NCI-H146 (cell line): ENCODE measurements around the gene ABHD1.
"Not testable (repeated sequence)": the region's sequence is repeated elsewhere in the genome, so short reads cannot be mapped to it uniquely, and the experiment has no call there.

ENCODE experiments used
- DNase-seq: peaks from one replicate; lab custom pipeline; 2025; lab: John Stamatoyannopoulos, UW

The ABHD1 gene

GRCh38 chr2:27123302-27124150 is at the start of gene ABHD1:
Gene ABHD1, plus strand, starts transcription at chr2:27123815. Its CDS starts 134 bp downstream, at chr2:27123949.
- peak; percentile 56 for DNase-seq

GRCh38 chr2:27074738-27075565 is 48.7 kb upstream of the ABHD1 start:
- DNase-seq, result peak; percentile 38

- DNase-seq, result not testable (repeated sequence)
Measured at GRCh38 chr2:27075566-27075871, 48.1 kb upstream of the ABHD1 start.

GRCh38 chr2:27076323-27076722 is 47.3 kb upstream of the ABHD1 start:
- DNase-seq, result no peak

GRCh38 chr2:27077231-27077630 is 46.4 kb upstream of the ABHD1 start:
- DNase-seq, result no peak

GRCh38 chr2:27078267-27079194 is 45.1 kb upstream of the ABHD1 start, which contains the start of gene EMILIN1:
Gene EMILIN1, plus strand, starts transcription at chr2:27078615. Its CDS starts 451 bp downstream, at chr2:27079066.
- no peak for DNase-seq

- DNase-seq, result no peak
Measured at GRCh38 chr2:27079233-27080139, 44.1 kb upstream of the ABHD1 start.

GRCh38 chr2:27080140-27080469 is 43.5 kb upstream of the ABHD1 start:
- no peak for DNase-seq

GRCh38 chr2:27080603-27080936 is 43.0 kb upstream of the ABHD1 start:
- DNase-seq, result no peak

GRCh38 chr2:27081984-27082772 is 41.4 kb upstream of the ABHD1 start:
- DNase-seq, result no peak

- no peak for DNase-seq
Measured at GRCh38 chr2:27082773-27083409, 40.7 kb upstream of the ABHD1 start.

- no peak for DNase-seq
Measured at GRCh38 chr2:27083410-27084296, 40.0 kb upstream of the ABHD1 start.

- DNase-seq, result no peak
Measured at GRCh38 chr2:27084297-27085061, 39.1 kb upstream of the ABHD1 start.

- DNase-seq, result no peak
Measured at GRCh38 chr2:27085062-27085672, 38.4 kb upstream of the ABHD1 start.

GRCh38 chr2:27085673-27086089 is 37.9 kb upstream of the ABHD1 start:
- peak; percentile 49 for DNase-seq

- DNase-seq, result peak; percentile 92
Measured at GRCh38 chr2:27086090-27086723, 37.4 kb upstream of the ABHD1 start.
